HG03064 (cell line): ENCODE results near the gene EFCAB8.
A peak's percentile ranks its signal among the peaks of the same experiment; 100 is the strongest.
"Not testable (repeated sequence)": the region's sequence is repeated elsewhere in the genome, so short reads cannot be mapped to it uniquely, and the experiment has no call there.

Source experiments
- ATAC-seq: cut with Tn5 transposase; IDR thresholded peaks from one replicate; pipeline ENCODE4 v1.9.1; 2021; ENCODE audit warnings: low read depth; ENCODE audit not compliant: unreplicated experiment

Gene EFCAB8

GRCh38 chr20:32967961-32968457 is 109.3 kb downstream of the EFCAB8 start:
- no peak for ATAC-seq

DNA sequence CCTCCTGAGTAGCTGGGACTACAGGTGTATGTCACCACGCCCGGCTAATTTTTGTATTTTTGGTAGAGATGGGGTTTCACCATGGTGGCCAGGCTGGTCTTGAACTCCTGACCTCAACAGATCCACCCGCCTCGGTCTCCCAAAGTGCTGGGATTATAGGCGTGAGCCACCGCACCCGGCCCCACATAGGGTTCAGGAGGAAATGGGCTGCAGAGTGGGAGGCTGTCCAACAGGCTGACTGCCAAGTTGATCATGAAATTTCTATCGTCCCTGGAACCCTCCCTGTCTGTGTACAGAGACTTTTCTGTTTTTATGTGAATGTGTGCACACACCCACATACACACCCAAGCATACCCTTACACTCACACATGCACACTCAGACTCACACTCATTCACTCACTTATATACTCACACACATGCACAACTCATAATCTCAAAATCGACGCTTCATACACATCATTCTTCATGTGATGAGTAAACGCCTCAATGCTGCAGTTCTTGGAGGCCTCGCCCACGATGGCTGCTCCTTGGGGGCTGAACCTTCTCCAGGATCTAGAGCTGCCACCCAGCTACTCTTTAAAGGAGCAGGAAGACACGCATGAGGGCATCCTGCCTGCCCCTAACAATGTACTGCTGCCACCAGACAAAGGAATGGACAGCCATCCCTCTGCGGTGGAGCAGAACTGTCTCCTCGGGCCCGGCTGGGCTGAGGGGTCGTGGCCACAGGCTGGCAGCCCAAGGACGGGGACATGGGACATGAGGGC is 109.9 kb downstream of the EFCAB8 start:
- no peak for ATAC-seq

GRCh38 chr20:32969356-32970114 is 110.8 kb downstream of the EFCAB8 start:
- no peak for ATAC-seq

DNA sequence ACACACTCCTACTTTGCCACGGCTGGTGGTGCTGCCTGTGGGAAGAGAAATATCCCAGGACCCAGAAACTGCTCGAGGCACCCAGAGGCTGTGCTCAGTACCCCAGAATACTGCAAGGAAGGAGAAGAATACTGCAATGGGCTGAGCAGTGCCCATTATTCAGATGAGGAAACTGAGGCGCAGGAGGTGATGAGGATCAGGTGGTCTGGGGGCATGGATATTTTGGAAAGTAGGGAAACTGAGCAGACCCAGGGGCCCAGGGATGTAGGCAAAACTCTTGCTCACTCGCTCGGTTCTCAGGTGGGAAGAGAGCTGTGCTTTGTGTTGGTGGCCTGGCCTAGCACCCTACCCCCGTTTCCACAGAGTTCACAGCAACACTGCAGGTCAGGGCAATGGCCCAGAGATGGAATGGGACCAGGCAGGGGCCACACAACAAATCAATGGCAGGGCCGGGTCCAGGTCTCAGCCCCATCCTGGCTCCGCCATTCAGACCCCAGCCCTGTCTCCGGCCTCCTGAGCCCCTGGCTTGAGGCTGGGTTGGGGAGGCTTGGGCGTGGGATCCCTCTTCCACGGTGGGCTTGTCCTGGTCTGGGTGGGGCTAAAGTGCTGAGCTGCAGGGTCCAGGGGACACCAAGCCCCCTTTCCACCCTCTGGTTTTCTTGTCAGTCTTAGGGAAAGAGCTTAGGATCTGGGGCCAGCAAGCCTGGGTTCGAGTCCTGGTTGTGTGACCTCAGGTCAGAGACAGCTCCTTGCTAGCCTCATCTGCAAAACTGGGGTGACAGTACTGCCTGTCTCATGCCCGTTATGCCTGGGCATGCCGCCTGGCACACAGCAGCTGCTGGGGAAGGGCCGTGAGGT is 111.6 kb downstream of the EFCAB8 start:
- no peak for ATAC-seq

DNA sequence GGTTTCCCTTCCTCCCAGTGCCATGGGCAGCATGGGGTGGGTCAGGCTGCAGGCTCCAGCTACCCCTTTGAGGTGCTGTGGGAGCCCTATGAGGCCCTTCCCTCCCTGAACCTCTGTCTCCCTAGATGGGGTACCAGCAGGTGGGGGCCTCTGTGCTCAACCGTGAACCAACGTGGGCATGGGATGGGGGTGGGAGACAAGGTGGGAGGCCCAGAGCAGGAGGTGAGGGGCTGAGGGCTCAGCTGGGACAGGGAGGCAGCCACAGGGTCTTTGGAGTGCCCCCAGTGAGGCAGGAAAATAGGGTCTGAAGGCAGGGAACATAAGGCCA is 112.2 kb downstream of the EFCAB8 start:
- no peak for ATAC-seq

- ATAC-seq, result no peak
These were observed 113.0 kb downstream of the EFCAB8 start for GRCh38 chr20:32971703-32972161.

- peak; percentile 82 for ATAC-seq
These were observed 113.7 kb downstream of the EFCAB8 start for GRCh38 chr20:32972181-32973076.

GRCh38 chr20:32973077-32973717 is 114.5 kb downstream of the EFCAB8 start:
- ATAC-seq, result no peak

GRCh38 chr20:32974204-32975064 is 115.7 kb downstream of the EFCAB8 start:
- not testable (repeated sequence) for ATAC-seq

DNA sequence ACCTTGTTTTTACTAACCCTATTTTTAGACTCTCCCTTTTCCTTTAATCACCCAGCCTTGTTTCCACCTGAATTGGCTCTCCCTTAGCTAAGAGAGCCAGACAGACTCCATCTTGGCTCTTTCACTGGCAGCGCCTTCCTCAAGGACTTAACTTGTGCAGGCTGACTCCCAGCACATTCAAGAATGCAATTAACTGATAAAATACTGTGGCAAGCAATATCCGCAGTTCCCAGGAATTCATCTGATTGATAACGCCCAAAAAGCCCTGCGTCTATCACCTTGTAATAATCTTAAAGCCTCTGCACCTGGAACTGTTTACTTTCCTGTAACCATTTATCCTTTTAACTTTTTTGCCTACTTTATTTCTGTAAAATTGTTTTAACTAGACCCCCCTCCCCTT is 116.4 kb downstream of the EFCAB8 start:
- ATAC-seq, result not testable (repeated sequence)

- no peak for ATAC-seq
These were observed 117.3 kb downstream of the EFCAB8 start for GRCh38 chr20:32975698-32976674.

DNA sequence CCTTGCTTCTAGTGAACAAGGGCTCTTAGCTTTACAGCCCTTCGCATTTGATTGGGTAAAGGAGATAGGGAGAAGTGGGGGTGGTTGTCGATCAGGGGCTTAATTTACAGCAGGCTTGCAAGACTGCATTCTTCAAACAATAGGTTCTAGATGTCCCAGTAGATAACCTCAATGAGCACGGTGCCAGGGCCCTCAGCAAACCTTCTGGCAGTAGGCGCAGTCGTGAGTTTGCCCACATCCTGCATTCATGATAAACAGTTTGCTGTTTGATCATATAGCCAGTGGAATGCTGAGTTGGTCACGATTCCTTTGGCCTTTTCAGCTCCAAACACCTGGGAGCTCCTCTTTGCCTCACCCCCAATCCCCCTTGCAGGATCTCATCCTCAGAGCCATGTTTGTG is 118.0 kb downstream of the EFCAB8 start:
- no peak for ATAC-seq

DNA sequence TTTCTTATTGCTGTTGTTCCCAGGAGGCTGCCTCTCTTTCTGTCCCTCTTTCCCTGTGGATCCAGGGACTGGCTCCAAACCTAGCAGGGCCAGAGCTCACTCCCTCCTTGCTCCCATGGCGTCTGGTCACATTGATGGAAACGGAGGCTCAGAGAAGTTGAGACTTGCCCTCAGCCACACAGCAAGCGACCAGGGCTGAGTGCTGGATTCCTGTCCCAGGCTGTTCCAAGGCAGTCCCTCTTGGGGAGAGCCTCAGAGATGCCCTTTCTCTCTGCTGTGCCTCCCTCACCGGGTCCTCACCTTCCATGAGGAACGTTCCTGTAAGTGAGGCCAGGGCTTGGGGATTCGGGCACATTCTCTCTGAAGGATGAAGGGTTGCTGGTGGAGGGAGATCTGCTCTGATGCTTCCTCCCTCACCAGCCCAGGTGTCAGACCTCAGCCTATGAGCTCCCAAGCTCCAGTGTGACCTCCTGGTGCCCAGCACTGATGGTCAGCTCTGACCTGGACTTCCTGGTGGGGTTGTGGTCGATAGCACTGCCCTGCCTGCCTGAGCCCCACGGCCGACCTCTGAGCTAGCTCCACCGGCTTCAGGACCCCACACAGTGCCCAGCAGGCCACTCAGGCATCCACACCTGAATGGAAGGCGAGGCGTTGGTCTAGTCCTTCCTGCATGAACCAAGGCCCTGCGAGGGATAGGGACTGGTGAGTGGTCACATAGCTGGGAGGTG is 118.7 kb downstream of the EFCAB8 start:
- ATAC-seq, result no peak

DNA sequence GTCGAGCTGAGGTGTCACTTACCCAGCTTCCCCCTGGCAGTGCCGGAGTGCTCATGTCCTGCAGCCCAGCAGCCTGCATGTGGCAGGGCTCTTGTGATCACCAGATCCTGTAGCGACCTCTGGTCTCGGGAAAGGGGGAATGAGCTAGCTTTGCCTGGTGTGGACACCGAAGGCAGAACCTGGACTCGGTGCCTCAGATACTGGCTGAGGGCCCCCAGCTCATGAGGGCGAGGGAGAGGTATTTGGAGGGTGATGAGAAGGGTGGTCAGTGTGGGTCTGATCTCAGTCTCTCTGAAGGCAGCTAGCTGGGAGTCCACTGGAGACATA is 119.2 kb downstream of the EFCAB8 start:
- ATAC-seq, result no peak

GRCh38 chr20:32979201-32979998 is 120.7 kb downstream of the EFCAB8 start:
- ATAC-seq, result no peak
